ENCODE results near the gene PARP8. TPM values are rescaled to one million over a fixed set of nuclear protein-coding genes. Genes with fewer than 3 reads are reported as not detected.

The PARP8 gene
- total RNA-seq, 1 experiment from 2014 or later = 0.07 TPM

DNA sequence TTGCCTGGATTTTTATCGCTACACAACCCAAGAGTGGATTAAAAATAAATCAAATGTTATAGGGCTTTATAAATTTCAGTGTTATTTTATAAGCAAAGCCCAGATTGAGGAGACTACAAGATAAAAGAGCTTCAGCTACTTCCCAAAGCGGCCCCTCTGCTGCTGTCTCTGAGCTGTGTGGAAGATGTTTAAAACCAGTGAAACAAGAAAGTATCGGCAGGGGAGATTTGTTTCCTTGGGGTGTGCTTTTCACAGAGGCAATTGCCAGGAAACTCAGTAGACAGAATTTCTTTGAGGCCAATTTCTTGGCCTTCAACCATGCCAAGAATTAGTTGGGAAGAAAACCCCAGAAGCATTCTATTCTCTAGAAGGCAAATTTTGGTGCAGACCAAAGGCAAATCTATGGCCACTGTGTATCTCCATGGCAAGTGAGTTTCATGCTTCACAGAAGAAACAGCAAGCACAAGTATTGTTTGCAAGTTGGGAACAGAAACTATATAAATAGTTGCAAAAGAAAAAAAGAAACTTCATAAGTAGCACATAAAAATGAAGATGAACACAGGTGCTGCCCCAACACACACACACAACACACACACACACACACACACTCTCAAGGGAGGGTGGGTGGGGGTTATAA lies 197.2 kb downstream of the PARP8 start:
- TF ChIP-seq EZH2phosphoT487 (IDR thresholded peaks at IDR 0.05; ENCODE audit: borderline replicate concordance, low read length) = no peak
- TF ChIP-seq EZH2 (IDR thresholded peaks at IDR 0.05; ENCODE audit: low read length, unreplicated experiment) = no peak
- TF ChIP-seq, protein P1, sequence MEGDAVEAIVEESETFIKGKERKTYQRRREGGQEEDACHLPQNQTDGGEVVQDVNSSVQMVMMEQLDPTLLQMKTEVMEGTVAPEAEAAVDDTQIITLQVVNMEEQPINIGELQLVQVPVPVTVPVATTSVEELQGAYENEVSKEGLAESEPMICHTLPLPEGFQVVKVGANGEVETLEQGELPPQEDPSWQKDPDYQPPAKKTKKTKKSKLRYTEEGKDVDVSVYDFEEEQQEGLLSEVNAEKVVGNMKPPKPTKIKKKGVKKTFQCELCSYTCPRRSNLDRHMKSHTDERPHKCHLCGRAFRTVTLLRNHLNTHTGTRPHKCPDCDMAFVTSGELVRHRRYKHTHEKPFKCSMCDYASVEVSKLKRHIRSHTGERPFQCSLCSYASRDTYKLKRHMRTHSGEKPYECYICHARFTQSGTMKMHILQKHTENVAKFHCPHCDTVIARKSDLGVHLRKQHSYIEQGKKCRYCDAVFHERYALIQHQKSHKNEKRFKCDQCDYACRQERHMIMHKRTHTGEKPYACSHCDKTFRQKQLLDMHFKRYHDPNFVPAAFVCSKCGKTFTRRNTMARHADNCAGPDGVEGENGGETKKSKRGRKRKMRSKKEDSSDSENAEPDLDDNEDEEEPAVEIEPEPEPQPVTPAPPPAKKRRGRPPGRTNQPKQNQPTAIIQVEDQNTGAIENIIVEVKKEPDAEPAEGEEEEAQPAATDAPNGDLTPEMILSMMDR (conservative IDR thresholded peaks at IDR 0.05; ENCODE audit: low read depth, low read length) = no peak
- H3K36me3 ChIP-seq (ENCODE audit: low read depth, low read length) = no peaks in the 10 kb centered on the region
- CTCF ChIA-PET = no interaction called here
- no peak overlapping the region for H2AFZ ChIP-seq (ENCODE audit: low read length)
- no peak overlapping the region for H3K4me2 ChIP-seq (ENCODE audit: low read length)
- intact Hi-C loops (cut with micrococcal nuclease) = no loop called here
- H3K4me1 ChIP-seq (ENCODE audit: insufficient read depth, low read length) = no peaks in the 10 kb centered on the region
- no TSS peak for BruUV-seq (replicated peaks)
- ATAC-seq = no peak
- DNase-seq = no peak
- H3K4me3 ChIP-seq (ENCODE audit: low read length) = no peak overlapping the region
- no peaks in the 10 kb centered on the region for H3K79me2 ChIP-seq (ENCODE audit: low read length)
- H3K27ac ChIP-seq (ENCODE audit: low read length) = no peak overlapping the region
- H3K9me3 ChIP-seq (ENCODE audit: low read length) = no peaks in the 10 kb centered on the region
- POLR2A ChIA-PET (ENCODE audit: unreplicated experiment) = no interaction called here
- H4K20me1 ChIP-seq (ENCODE audit: low read length) = no peaks in the 10 kb centered on the region
- H3K9me2 ChIP-seq (replicated peaks; ENCODE audit: low read length) = no peaks in the 10 kb centered on the region
- no peaks in the 10 kb centered on the region for H3K27me3 ChIP-seq (ENCODE audit: low read length)
- no peaks in the 10 kb centered on the region for H3F3A ChIP-seq (ENCODE audit: low read length, unreplicated experiment)
- no peak overlapping the region for H3K9ac ChIP-seq (ENCODE audit: low read length)

DNA sequence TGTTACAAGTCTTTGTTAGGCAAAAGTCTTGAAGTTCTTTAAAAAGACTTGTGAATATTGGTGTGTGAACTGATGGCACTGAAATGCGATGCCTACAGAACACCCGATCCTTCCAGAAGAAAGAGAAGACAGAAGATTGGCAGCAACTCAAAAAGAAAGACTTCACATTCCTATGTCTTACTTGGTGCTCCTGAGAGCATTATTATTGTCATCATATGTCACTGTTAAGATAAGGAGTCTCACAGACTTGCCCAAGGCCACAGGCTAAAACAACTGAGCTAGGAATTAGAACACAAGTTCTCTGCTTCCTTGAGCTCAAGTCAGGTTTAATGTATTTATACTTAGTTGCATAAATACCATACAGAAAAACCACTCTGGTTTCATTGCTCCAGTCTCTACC lies 198.0 kb downstream of the PARP8 start:
- Histone ChIP-seq H3K9ac (ENCODE audit: low read length) (no peak overlapping the region), H3K9me2 (replicated peaks; ENCODE audit: low read length) (no peaks in the 10 kb centered on the region), H3F3A (ENCODE audit: low read length, unreplicated experiment) (no peaks in the 10 kb centered on the region), H3K9me3 (ENCODE audit: low read length) (no peaks in the 10 kb centered on the region), H3K4me2 (ENCODE audit: low read length) (no peak overlapping the region), H3K4me3 (ENCODE audit: low read length) (no peak overlapping the region), H3K36me3 (ENCODE audit: low read depth, low read length) (no peaks in the 10 kb centered on the region), H3K27me3 (ENCODE audit: low read length) (no peaks in the 10 kb centered on the region), H3K4me1 (ENCODE audit: insufficient read depth, low read length) (no peaks in the 10 kb centered on the region), H3K27ac (ENCODE audit: low read length) (no peak overlapping the region), H3K79me2 (ENCODE audit: low read length) (no peaks in the 10 kb centered on the region), H2AFZ (ENCODE audit: low read length) (no peak overlapping the region), H4K20me1 (ENCODE audit: low read length) (no peaks in the 10 kb centered on the region)
- TF ChIP-seq, protein P1 (conservative IDR thresholded peaks at IDR 0.05; ENCODE audit: low read depth, low read length) = no peak
- TF ChIP-seq EZH2 (IDR thresholded peaks at IDR 0.05; ENCODE audit: low read length, unreplicated experiment) (no peak), EZH2phosphoT487 (IDR thresholded peaks at IDR 0.05; ENCODE audit: borderline replicate concordance, low read length) (no peak)
- DNase-seq = no peak
- POLR2A ChIA-PET (ENCODE audit: unreplicated experiment) = no interaction called here
- BruUV-seq (replicated peaks) = no TSS peak
- CTCF ChIA-PET = no interaction called here
- intact Hi-C loops (cut with micrococcal nuclease) = no loop called here
- no peak for ATAC-seq

DNA sequence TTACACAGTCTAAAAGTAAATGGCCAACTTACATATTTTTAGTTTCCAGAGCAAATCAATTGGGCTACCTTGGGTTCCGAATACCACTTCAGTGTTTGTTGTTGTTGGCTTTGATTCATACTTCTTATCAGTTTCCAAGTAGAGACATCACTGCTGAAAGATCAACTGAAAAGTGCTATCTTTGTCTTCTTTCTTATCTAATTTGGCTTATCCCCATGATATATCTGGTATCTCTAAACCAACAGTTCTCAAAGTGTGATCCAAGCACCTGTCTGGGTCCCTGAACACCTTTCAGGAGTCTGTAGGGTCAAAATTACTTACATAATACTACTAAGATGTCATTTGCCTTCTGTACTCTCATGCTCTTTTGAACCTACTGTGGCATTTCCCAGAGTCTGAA lies 200.0 kb downstream of the PARP8 start:
- Histone ChIP-seq H3K9me3 (ENCODE audit: low read length) (no peaks in the 10 kb centered on the region), H3K9me2 (replicated peaks; ENCODE audit: low read length) (no peaks in the 10 kb centered on the region), H3K4me2 (ENCODE audit: low read length) (no peak overlapping the region), H3K4me3 (ENCODE audit: low read length) (no peak overlapping the region), H3K9ac (ENCODE audit: low read length) (no peak overlapping the region), H3K4me1 (ENCODE audit: insufficient read depth, low read length) (no peaks in the 10 kb centered on the region), H3K27me3 (ENCODE audit: low read length) (no peaks in the 10 kb centered on the region), H2AFZ (ENCODE audit: low read length) (no peak overlapping the region), H3K27ac (ENCODE audit: low read length) (no peak overlapping the region), H3F3A (ENCODE audit: low read length, unreplicated experiment) (no peaks in the 10 kb centered on the region), H3K36me3 (ENCODE audit: low read depth, low read length) (no peaks in the 10 kb centered on the region), H4K20me1 (ENCODE audit: low read length) (no peaks in the 10 kb centered on the region), H3K79me2 (ENCODE audit: low read length) (no peaks in the 10 kb centered on the region)
- BruUV-seq (replicated peaks) = no TSS peak
- POLR2A ChIA-PET (ENCODE audit: unreplicated experiment) = no interaction called here
- intact Hi-C loops (cut with micrococcal nuclease) = no loop called here
- ATAC-seq (no peak), DNase-seq (no peak)
- TF ChIP-seq, protein P1 (conservative IDR thresholded peaks at IDR 0.05; ENCODE audit: low read depth, low read length) = no peak
- no peak for TF ChIP-seq EZH2phosphoT487 (IDR thresholded peaks at IDR 0.05; ENCODE audit: borderline replicate concordance, low read length)
- TF ChIP-seq EZH2 (IDR thresholded peaks at IDR 0.05; ENCODE audit: low read length, unreplicated experiment) = no peak
- CTCF ChIA-PET = no interaction called here

All from PC-3 (cell line).